Parathyroid adenoma (tissue), 2 donors: Measurements from ENCODE around the gene CIB2.
A peak's percentile ranks its signal among the peaks of the same experiment; 100 is the strongest.

Experiments used
- H2AFZ ChIP-seq: fragments of 300-600 bp; sonication (generic); one replicate; pipeline ENCODE4 v1.7.0; 2017; ENCODE audit warnings: antibody characterized with exemption, mild to moderate bottlenecking
- H3K27ac ChIP-seq: fragments of 300-600 bp; sonication (generic); one replicate; pipeline ENCODE4 v1.7.0; 2017
- H3K27me3 ChIP-seq: fragments of 300-600 bp; sonication (generic); one replicate; pipeline ENCODE4 v1.7.0; 2017; ENCODE audit warnings: low read length; ENCODE audit not compliant: control insufficient read depth, insufficient read depth
- H3K36me3 ChIP-seq: fragments of 300-600 bp; sonication (generic); one replicate; pipeline ENCODE4 v1.7.0; 2017; ENCODE audit warnings: low read length; ENCODE audit not compliant: control insufficient read depth, insufficient read depth
- H3K4me1 ChIP-seq: fragments of 300-600 bp; sonication (generic); one replicate; pipeline ENCODE4 v1.7.0; 2017; ENCODE audit warnings: control low read depth
- H3K4me2 ChIP-seq: fragments of 300-600 bp; sonication (generic); one replicate; pipeline ENCODE4 v1.7.0; 2017; ENCODE audit warnings: low read length
- H3K4me3 ChIP-seq: fragments of 300-600 bp; sonication (generic); one replicate; pipeline ENCODE4 v1.7.0; 2017; ENCODE audit warnings: low read depth, low read length
- H3K79me2 ChIP-seq: fragments of 300-600 bp; sonication (generic); one replicate; pipeline ENCODE4 v1.7.0; 2017; ENCODE audit warnings: control low read depth
- H3K9ac ChIP-seq: fragments of 300-600 bp; sonication (generic); one replicate; pipeline ENCODE4 v1.7.0; 2017; ENCODE audit warnings: mild to moderate bottlenecking
- H3K9me3 ChIP-seq: fragments of 300-600 bp; sonication (generic); one replicate; pipeline ENCODE4 v1.7.0; 2017; ENCODE audit warnings: low read length; ENCODE audit not compliant: control insufficient read depth
- CTCF ChIP-seq: fragments of 300-600 bp; sonication (generic); IDR thresholded peaks from one replicate; pipeline ENCODE4 v1.7.0; 2017; ENCODE audit warnings: antibody characterized with exemption, mild to moderate bottlenecking
- donor health status: primary hyperparathyroidism.

CIB2 gene

GRCh38 chr15:78075490-78076230 lies 55.6 kb downstream of the CIB2 start:
- H3K9me3 ChIP-seq, result no peaks in the 10 kb centered on the region
- no peak overlapping the region for H2AFZ ChIP-seq
- H3K4me3 ChIP-seq, result peak overlapping the region; percentile 37
- H3K36me3 ChIP-seq, result no peaks in the 10 kb centered on the region
- peak overlapping the region; percentile 55 for H3K27ac ChIP-seq
- peaks cover 7% of the 10 kb centered on the region for H3K4me1 ChIP-seq
- H3K9ac ChIP-seq, result no peak overlapping the region
- peaks cover 6% of the 10 kb centered on the region for H3K79me2 ChIP-seq
- no peaks in the 10 kb centered on the region for H3K27me3 ChIP-seq
- TF ChIP-seq CTCF, result no peak
- H3K4me2 ChIP-seq, result peak overlapping the region; percentile 74

- no peak for TF ChIP-seq CTCF
- Histone ChIP-seq H3K36me3 (no peaks in the 10 kb centered on the region), H3K9ac (no peak overlapping the region), H3K4me3 (no peak overlapping the region), H3K4me2 (no peak overlapping the region), H3K79me2 (peaks cover 8% of the 10 kb centered on the region), H3K4me1 (peaks cover 28% of the 10 kb centered on the region), H3K9me3 (no peaks in the 10 kb centered on the region), H2AFZ (no peak overlapping the region), H3K27ac (peak overlapping the region; percentile 40), H3K27me3 (no peaks in the 10 kb centered on the region)
Observed at GRCh38 chr15:78073046-78073787, 58.0 kb downstream of the CIB2 start.

DNA sequence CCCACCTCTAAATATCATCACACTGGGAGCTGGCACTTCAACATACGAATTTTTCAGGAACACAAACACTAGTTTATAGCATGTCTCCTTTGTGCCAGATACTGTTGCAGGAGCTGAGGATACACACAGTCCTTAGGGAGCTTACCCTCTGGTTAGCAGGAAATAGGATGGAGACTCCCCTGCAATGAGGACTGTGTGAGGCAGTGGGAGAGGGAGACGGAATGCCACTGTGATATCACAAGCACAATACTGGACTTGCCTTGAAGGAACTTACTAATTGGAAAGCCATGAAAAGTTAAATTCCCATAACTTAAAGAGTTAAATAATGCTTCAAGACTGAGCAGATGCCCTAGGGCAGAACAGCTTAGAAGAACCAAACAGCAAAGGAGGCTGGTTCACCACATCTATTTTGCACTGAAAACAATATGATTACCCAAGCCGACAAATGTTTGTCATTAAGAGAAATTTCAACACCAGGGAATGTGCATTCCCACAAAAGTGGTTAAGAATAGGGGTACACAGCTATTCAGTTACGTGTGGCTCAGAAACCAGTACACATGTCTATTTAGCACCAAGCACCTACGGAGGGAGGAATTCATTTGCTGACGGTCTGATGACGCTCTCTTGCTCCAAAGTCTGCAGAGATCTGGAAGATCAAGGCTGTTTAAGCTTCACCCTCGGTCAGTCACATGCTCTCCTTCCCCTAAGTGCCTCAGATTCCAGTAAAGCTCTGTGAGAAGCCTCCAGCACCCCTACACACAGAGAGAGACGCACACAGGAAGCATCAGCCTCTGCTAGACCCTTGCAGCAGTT lies 59.0 kb downstream of the CIB2 start:
- H2AFZ ChIP-seq, result no peak overlapping the region
- no peaks in the 10 kb centered on the region for H3K27me3 ChIP-seq
- no peak for TF ChIP-seq CTCF
- no peak overlapping the region for H3K4me2 ChIP-seq
- no peak overlapping the region for H3K4me3 ChIP-seq
- H3K79me2 ChIP-seq, result peaks cover 8% of the 10 kb centered on the region
- no peaks in the 10 kb centered on the region for H3K36me3 ChIP-seq
- H3K4me1 ChIP-seq, result peaks cover 28% of the 10 kb centered on the region
- peak overlapping the region; percentile 44 for H3K27ac ChIP-seq
- H3K9ac ChIP-seq, result no peak overlapping the region
- H3K9me3 ChIP-seq, result no peaks in the 10 kb centered on the region

DNA sequence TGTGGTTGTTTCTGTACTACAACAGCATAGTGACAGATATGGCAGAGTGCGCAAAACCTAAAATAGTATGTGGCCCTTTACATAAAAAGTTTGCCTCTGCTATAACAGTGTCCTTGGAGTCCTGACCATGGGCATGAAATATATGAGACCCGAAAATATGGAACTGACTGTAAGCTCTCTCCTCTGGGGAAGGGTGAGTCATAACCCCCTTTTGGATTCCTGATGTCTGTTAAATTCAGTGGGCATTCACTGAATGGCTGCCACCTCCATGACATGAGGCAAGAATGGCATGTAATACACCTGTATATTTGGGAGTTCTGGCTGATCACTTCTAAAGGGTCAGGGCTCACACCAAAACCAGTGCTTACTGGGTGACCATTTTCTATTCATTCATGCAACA lies 59.9 kb downstream of the CIB2 start:
- Histone ChIP-seq H3K36me3 (no peaks in the 10 kb centered on the region), H3K4me3 (no peak overlapping the region), H3K79me2 (peaks cover 8% of the 10 kb centered on the region), H2AFZ (no peak overlapping the region), H3K27me3 (no peaks in the 10 kb centered on the region), H3K27ac (no peak overlapping the region), H3K4me1 (peaks cover 34% of the 10 kb centered on the region), H3K9me3 (no peaks in the 10 kb centered on the region), H3K4me2 (no peak overlapping the region), H3K9ac (no peak overlapping the region)
- TF ChIP-seq CTCF, result no peak
